ENCODE data around the gene CCDC192.
"Not testable (repeated sequence)": the region's sequence is repeated elsewhere in the genome, so short reads cannot be mapped to it uniquely, and the experiment has no call there.

GRCh38 chr5:127752503-127753265 lies 49.5 kb downstream of the CCDC192 start:
- TF ChIP-seq CTCF (conservative IDR thresholded peaks at IDR 0.05; ENCODE audit: low read depth in 2 of 2); POLR2AphosphoS5 (IDR thresholded peaks at IDR 0.05; ENCODE audit: low read depth); EZH2phosphoT487 (IDR thresholded peaks at IDR 0.05; ENCODE audit: unreplicated experiment); REST (IDR thresholded peaks at IDR 0.05; ENCODE audit: unreplicated experiment); EZH2 (IDR thresholded peaks at IDR 0.05; ENCODE audit: low read depth, unreplicated experiment); NANOG (IDR thresholded peaks at IDR 0.05; ENCODE audit: borderline replicate concordance); ETS1 (IDR thresholded peaks at IDR 0.05); ZNF462 (CRISPR knock-in tag; IDR thresholded peaks at IDR 0.05): not testable (repeated sequence)
